HepG2 (cell line): ENCODE results near the gene CSNK1D. TPM values are rescaled to one million over a fixed set of nuclear protein-coding genes. Genes with fewer than 3 reads are reported as not detected.

Source experiments
- AKAP8 ChIP-seq: sonication (generic); formaldehyde crosslinking; IDR thresholded peaks from 2 replicates; pipeline ENCODE4 v1.5.1; 2020; ENCODE audit warnings: mild to moderate bottlenecking, missing genetic modification reagents
- GTF2F1 ChIP-seq: fragments of 150-350 bp; IDR thresholded peaks from 2 replicates; pipeline ENCODE4 v1.6.1; 2014; ENCODE audit warnings: low read length
- HMGA1 ChIP-seq: sonication (generic); formaldehyde crosslinking; conservative IDR thresholded peaks from 2 replicates; pipeline ENCODE4 v1.4.0; 2020; ENCODE audit warnings: missing genetic modification reagents
- HOXA7 ChIP-seq: sonication (generic); formaldehyde crosslinking; IDR thresholded peaks from 2 replicates; pipeline ENCODE4 v1.8.1; 2022; ENCODE audit warnings: mild to moderate bottlenecking, missing genetic modification reagents, moderate library complexity
- KDM6A ChIP-seq: IDR thresholded peaks from 2 replicates; pipeline ENCODE4 v1.6.1; 2016; ENCODE audit warnings: low read depth
- MTA3 ChIP-seq: sonication (generic); formaldehyde crosslinking; IDR thresholded peaks from 2 replicates; pipeline ENCODE4 v1.4.0; 2020; ENCODE audit warnings: missing genetic modification reagents
- MTF1 ChIP-seq: sonication (generic); formaldehyde crosslinking; IDR thresholded peaks from 2 replicates; pipeline ENCODE4 v1.5.0; 2020; ENCODE audit warnings: missing genetic modification reagents
- NCOA2 ChIP-seq: sonication (generic); formaldehyde crosslinking; IDR thresholded peaks from 2 replicates; pipeline ENCODE4 v1.8.0; 2022; ENCODE audit warnings: inconsistent platforms
- NCOA5 ChIP-seq: sonication (generic); formaldehyde crosslinking; IDR thresholded peaks from 2 replicates; pipeline ENCODE4 v1.4.0; 2020; ENCODE audit warnings: missing genetic modification reagents
- SAFB2 ChIP-seq: sonication (generic); formaldehyde crosslinking; IDR thresholded peaks from 2 replicates; pipeline ENCODE4 v1.5.1; 2020; ENCODE audit warnings: missing genetic modification reagents, low read depth, mild to moderate bottlenecking, borderline replicate concordance
- SMAD3 ChIP-seq: sonication (generic); formaldehyde crosslinking; IDR thresholded peaks from 2 replicates; pipeline ENCODE4 v1.4.0; 2020; ENCODE audit warnings: missing genetic modification reagents
- XRCC5 ChIP-seq: fragments of 200-400 bp; formaldehyde crosslinking; optimal IDR thresholded peaks from 2 replicates; pipeline ENCODE3; 2017; ENCODE audit warnings: mild to moderate bottlenecking, low read length
- ZGPAT ChIP-seq: IDR thresholded peaks from 2 replicates; pipeline ENCODE4 v1.6.1; 2016; ENCODE audit warnings: mild to moderate bottlenecking
- ZNF232 ChIP-seq: sonication (generic); formaldehyde crosslinking; IDR thresholded peaks from 2 replicates; pipeline ENCODE4 v1.4.0; 2020; ENCODE audit warnings: missing genetic modification reagents, borderline replicate concordance
- ZNF468 ChIP-seq: sonication (generic); formaldehyde crosslinking; IDR thresholded peaks from 2 replicates; pipeline ENCODE4 v1.8.0; 2022; ENCODE audit warnings: mild to moderate bottlenecking, moderate library complexity, missing genetic modification reagents
- ZNF572 ChIP-seq: sonication (generic); formaldehyde crosslinking; IDR thresholded peaks from 2 replicates; pipeline ENCODE4 v1.5.1; 2020; ENCODE audit warnings: mild to moderate bottlenecking, missing genetic modification reagents
- ZNF605 ChIP-seq: sonication (generic); formaldehyde crosslinking; IDR thresholded peaks from 2 replicates; pipeline ENCODE4 v1.8.0; 2022; ENCODE audit warnings: mild to moderate bottlenecking, missing genetic modification reagents
- ZNF660 ChIP-seq: sonication (generic); formaldehyde crosslinking; IDR thresholded peaks from 2 replicates; pipeline ENCODE4 v1.5.1; 2020; ENCODE audit warnings: mild to moderate bottlenecking, low read depth, missing genetic modification reagents, borderline replicate concordance
- ZNF775 ChIP-seq: sonication (generic); formaldehyde crosslinking; IDR thresholded peaks from 2 replicates; pipeline ENCODE4 v1.4.0; 2020; ENCODE audit warnings: missing genetic modification reagents, mild to moderate bottlenecking, moderate library complexity, borderline replicate concordance
- ZSCAN9 ChIP-seq: IDR thresholded peaks from 2 replicates; pipeline ENCODE4 v1.6.1; 2016; ENCODE audit warnings: borderline replicate concordance
- polyA plus RNA-seq, 8 experiments: library from polyadenylated mRNA; depleted of rRNA in 3 of 8; stranded (reverse) in 7 of 8; unstranded in 1 of 8; fragments of >200 nt; fragmentation: Illumina TruSeq in 4 of 8; extraction: Trizol in 4 of 8; gene quantifications; 2 replicates each; pipeline versions ENCODE4 v1.2.1 to v1.2.3, GENCODE V29; 2011 to 2016; ENCODE audit warnings: low read depth in 4 of 8, missing spikeins in 1 of 8, mixed read lengths in 1 of 8; ENCODE audit not compliant: insufficient read depth in 1 of 8
- total RNA-seq, 5 experiments: library from RNA; depleted of rRNA; stranded (reverse); fragments of >200 nt; fragmentation: Illumina TruSeq; extraction: Trizol; gene quantifications; 2 replicates each; pipeline ENCODE4 v1.2.3, GENCODE V29; 2016; ENCODE audit warnings: low read depth in 1 of 5
- TF ChIP-seq, protein P1 (sequence below): sonication (generic); formaldehyde crosslinking; IDR thresholded peaks from 2 replicates; pipeline ENCODE4 v1.4.0; 2020; ENCODE audit warnings: missing genetic modification reagents, mild to moderate bottlenecking, borderline replicate concordance
- TF ChIP-seq, protein P2 (sequence below): sonication (generic); formaldehyde crosslinking; IDR thresholded peaks from 2 replicates; pipeline ENCODE4 v1.4.0; 2020; ENCODE audit warnings: missing genetic modification reagents, borderline replicate concordance

The CSNK1D gene
- total and polyA plus RNA-seq, 2 of the 13 experiments (the other 11 are each of a cell fraction or from before 2014, with no cell fraction given): 31.5 to 128 TPM

GRCh38 chr17:82317394-82318168 lies 44.1 kb upstream of the CSNK1D start, which contains the start of gene CD7 (continued):
- no peak for TF ChIP-seq ZNF660 (CRISPR knock-in tag)
- TF ChIP-seq, protein P1, sequence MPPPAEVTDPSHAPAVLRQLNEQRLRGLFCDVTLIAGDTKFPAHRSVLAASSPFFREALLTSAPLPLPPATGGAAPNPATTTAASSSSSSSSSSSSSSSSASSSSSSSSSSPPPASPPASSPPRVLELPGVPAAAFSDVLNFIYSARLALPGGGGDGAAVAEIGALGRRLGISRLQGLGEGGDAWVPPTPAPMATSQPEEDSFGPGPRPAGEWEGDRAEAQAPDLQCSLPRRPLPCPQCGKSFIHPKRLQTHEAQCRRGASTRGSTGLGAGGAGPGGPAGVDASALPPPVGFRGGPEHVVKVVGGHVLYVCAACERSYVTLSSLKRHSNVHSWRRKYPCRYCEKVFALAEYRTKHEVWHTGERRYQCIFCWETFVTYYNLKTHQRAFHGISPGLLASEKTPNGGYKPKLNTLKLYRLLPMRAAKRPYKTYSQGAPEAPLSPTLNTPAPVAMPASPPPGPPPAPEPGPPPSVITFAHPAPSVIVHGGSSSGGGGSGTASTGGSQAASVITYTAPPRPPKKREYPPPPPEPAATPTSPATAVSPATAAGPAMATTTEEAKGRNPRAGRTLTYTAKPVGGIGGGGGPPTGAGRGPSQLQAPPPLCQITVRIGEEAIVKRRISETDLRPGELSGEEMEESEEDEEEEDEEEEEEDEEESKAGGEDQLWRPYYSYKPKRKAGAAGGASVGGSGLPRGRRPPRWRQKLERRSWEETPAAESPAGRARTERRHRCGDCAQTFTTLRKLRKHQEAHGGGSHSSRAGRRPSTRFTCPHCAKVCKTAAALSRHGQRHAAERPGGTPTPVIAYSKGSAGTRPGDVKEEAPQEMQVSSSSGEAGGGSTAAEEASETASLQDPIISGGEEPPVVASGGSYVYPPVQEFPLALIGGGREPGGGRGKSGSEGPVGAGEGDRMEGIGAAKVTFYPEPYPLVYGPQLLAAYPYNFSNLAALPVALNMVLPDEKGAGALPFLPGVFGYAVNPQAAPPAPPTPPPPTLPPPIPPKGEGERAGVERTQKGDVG (CRISPR knock-in tag): no peak
- no peak; the same call in 1 of the 2 replicates for TF ChIP-seq AKAP8 (CRISPR knock-in tag)
- TF ChIP-seq MTA3: no peak
- no peak for TF ChIP-seq HOXA7 (CRISPR knock-in tag)
- TF ChIP-seq HMGA1 (CRISPR knock-in tag): no peak
- no peak for TF ChIP-seq MTF1 (CRISPR knock-in tag)
- TF ChIP-seq KDM6A (CRISPR knock-in tag): no peak
- TF ChIP-seq, protein P2, sequence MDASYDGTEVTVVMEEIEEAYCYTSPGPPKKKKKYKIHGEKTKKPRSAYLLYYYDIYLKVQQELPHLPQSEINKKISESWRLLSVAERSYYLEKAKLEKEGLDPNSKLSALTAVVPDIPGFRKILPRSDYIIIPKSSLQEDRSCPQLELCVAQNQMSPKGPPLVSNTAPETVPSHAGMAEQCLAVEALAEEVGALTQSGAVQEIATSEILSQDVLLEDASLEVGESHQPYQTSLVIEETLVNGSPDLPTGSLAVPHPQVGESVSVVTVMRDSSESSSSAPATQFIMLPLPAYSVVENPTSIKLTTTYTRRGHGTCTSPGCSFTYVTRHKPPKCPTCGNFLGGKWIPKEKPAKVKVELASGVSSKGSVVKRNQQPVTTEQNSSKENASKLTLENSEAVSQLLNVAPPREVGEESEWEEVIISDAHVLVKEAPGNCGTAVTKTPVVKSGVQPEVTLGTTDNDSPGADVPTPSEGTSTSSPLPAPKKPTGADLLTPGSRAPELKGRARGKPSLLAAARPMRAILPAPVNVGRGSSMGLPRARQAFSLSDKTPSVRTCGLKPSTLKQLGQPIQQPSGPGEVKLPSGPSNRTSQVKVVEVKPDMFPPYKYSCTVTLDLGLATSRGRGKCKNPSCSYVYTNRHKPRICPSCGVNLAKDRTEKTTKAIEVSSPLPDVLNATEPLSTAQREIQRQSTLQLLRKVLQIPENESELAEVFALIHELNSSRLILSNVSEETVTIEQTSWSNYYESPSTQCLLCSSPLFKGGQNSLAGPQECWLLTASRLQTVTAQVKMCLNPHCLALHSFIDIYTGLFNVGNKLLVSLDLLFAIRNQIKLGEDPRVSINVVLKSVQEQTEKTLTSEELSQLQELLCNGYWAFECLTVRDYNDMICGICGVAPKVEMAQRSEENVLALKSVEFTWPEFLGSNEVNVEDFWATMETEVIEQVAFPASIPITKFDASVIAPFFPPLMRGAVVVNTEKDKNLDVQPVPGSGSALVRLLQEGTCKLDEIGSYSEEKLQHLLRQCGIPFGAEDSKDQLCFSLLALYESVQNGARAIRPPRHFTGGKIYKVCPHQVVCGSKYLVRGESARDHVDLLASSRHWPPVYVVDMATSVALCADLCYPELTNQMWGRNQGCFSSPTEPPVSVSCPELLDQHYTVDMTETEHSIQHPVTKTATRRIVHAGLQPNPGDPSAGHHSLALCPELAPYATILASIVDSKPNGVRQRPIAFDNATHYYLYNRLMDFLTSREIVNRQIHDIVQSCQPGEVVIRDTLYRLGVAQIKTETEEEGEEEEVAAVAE (CRISPR knock-in tag): no peak
- TF ChIP-seq NCOA5 (CRISPR knock-in tag): no peak
- no peak for TF ChIP-seq ZNF232 (CRISPR knock-in tag)
- TF ChIP-seq ZNF468: no peak
- TF ChIP-seq SMAD3 (CRISPR knock-in tag): 0 out of 2 replicates have a peak, but pooled peaks have one; percentile 56
- peak; percentile 82 for TF ChIP-seq XRCC5
- peak; percentile 57; the same call in 1 of the 2 replicates for TF ChIP-seq ZGPAT (CRISPR knock-in tag)
- TF ChIP-seq ZSCAN9 (CRISPR knock-in tag): peak; percentile 69; the same call in 1 of the 2 replicates
- no peak for TF ChIP-seq GTF2F1
- TF ChIP-seq SAFB2 (CRISPR knock-in tag): peak; percentile 41; the same call in 1 of the 2 replicates
- peak; percentile 9; the same call in 1 of the 2 replicates for TF ChIP-seq NCOA2 (CRISPR knock-in tag)
- TF ChIP-seq ZNF775 (CRISPR knock-in tag): no peak
- peak; percentile 73 for TF ChIP-seq ZNF605
- TF ChIP-seq ZNF572 (CRISPR knock-in tag): no peak
